Stimulated activated CD4-positive, alpha-beta T cell treated with anti-CD3 and anti-CD28 coated beads, Interleukin-4, amount 100 ng/mL, for 48 hours (primary cell): ENCODE data around the gene PIM3.

Experiments used
- DNase-seq, 2 donors: peaks; one replicate each; pipeline ENCODE4 v3.0.0-alpha.2; 2020; ENCODE audit warnings: low read depth in 2 of 2

PIM3 gene

GRCh38 chr22:49960159-49961004, at the start of gene PIM3:
Gene PIM3 (plus strand): TSS chr22:49960772. CDS start chr22:49960948, 176 bp downstream.
- peak; percentile 83 to 92 for DNase-seq

- DNase-seq = no peak
These were observed 48.5 kb upstream of the PIM3 start for GRCh38 chr22:49911881-49912625.

GRCh38 chr22:49913026-49913425, 47.5 kb upstream of the PIM3 start:
- DNase-seq = no peak

- DNase-seq = no peak
These were observed 47.1 kb upstream of the PIM3 start for GRCh38 chr22:49913446-49913845.

GRCh38 chr22:49914256-49914655, 46.3 kb upstream of the PIM3 start:
- DNase-seq = no peak

GRCh38 chr22:49915610-49916009, 45.0 kb upstream of the PIM3 start:
- no peak for DNase-seq

- no peak for DNase-seq
These were observed 43.7 kb upstream of the PIM3 start for GRCh38 chr22:49916831-49917230.

- DNase-seq = peak; percentile 96 to 97
These were observed 42.3 kb upstream of the PIM3 start, which contains the start of the genes ALG12 and CRELD2 for GRCh38 chr22:49917974-49918910. Gene ALG12 (minus strand): TSS chr22:49918438. CDS start chr22:49913765, 4,673 bp downstream. Gene CRELD2 (plus strand): TSS chr22:49918634. CDS start chr22:49918770, 136 bp downstream.

- DNase-seq = no peak
These were observed 41.4 kb upstream of the PIM3 start for GRCh38 chr22:49918911-49919881.

- DNase-seq = no peak
These were observed 39.7 kb upstream of the PIM3 start for GRCh38 chr22:49920859-49921258.

GRCh38 chr22:49921508-49922278, 38.9 kb upstream of the PIM3 start:
- DNase-seq = no peak

- DNase-seq = no peak
These were observed 38.1 kb upstream of the PIM3 start for GRCh38 chr22:49922484-49922883.

GRCh38 chr22:49922926-49923325, 37.6 kb upstream of the PIM3 start:
- DNase-seq = no peak

- no peak for DNase-seq
These were observed 37.1 kb upstream of the PIM3 start for GRCh38 chr22:49923445-49923844.

GRCh38 chr22:49924113-49924833, 36.3 kb upstream of the PIM3 start:
- DNase-seq = no peak

GRCh38 chr22:49925525-49926128, 34.9 kb upstream of the PIM3 start:
- peak; percentile 42 to 43 for DNase-seq

- DNase-seq = no peak
These were observed 33.7 kb upstream of the PIM3 start for GRCh38 chr22:49926916-49927315.

GRCh38 chr22:49927483-49928184, 32.9 kb upstream of the PIM3 start:
- no peak for DNase-seq
